ENCODE measurements around the gene CREM.

GRCh38 chr10:35194906-35195305, 68.3 kb downstream of the CREM start:
- TF ChIP-seq CTCF (IDR thresholded peaks at IDR 0.05 in 4 of 5, conservative IDR thresholded peaks at IDR 0.05 in 1 of 5) (no peak), POLR2A (IDR thresholded peaks at IDR 0.05) (no peak)

Data from gastrocnemius medialis (tissue), 4 donors.